Kidney capillary endothelial cell (primary cell): ENCODE data around the gene SUSD4.
"Not testable (repeated sequence)": the region's sequence is repeated elsewhere in the genome, so short reads cannot be mapped to it uniquely, and the experiment has no call there.

Experiments
- DNase-seq: peaks from one replicate; pipeline ENCODE4 v3.0.0-alpha.2; 2018; ENCODE audit warnings: low spot score

The SUSD4 gene

DNA sequence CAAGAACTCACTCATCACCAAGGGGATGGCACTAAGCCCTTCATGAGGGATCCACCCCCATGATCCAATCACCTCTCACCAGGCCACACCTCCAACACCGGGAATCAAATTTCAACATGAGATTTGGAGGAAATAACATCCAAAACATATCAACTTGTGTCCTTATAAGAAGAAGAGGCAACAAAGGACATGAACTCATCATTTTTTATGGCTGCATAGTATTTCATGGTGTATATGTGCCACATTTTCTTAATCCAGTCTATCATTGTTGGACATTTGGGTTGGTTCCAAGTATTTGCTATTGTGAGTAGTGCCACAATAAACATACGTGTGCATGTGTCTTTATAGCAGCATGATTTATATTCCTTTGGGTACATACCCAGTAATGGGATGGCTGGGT lies 112.6 kb downstream of the SUSD4 start:
- DNase-seq: not testable (repeated sequence)

DNA sequence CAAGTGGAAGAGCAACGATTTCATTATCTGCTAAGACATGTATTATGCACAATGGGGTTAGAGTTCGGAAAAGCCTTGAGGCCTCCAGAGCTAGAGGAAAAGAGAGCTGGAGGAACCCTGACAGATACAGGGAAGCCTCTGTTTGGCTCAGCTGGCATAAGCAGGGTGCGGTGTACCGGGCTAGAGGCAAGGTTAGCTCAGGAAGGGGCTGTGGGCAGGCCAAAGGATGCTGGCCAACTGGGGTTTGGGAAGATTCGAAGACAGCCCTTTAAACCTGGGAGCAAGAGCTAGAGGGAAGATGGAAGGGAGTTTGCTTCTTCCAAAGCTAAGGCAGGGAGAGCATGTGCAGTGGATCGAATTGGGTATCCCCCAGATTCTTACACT lies 113.4 kb downstream of the SUSD4 start:
- DNase-seq: no peak

DNA sequence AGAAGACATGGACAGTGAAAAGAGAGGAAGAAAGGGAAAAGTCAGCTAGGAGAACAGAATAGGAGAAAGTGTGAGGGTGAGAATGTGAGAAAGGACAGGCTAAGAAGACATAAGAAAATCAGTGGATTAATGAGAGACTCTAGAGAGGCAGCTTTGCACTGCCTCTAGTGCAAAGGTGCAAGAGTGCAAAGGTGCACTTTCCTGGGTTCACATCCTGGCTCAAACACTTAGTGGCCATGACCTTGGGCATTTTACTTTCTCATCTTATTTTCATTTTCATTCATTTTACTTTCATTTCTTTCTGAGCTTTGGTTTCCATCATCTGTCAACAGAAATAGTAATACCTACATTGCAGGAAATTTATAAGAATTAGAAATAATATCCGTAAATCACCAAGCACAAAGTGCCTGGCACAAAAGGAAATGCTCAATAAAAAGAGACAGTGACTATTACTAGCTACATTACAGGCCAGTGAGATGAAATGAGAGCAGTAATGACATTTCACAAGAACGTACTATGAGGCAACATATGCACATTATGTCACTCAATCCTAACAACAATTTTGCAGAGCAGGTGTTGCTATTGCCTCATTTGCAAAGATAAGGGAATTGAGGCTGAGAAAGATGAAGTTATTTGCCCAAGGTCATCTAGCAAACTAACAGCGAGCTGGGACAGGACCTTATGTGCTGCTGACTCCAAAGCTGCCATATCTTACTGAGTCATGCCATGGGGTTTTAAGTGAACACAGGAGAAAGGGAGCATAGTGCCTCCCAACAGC lies 113.9 kb downstream of the SUSD4 start:
- no peak for DNase-seq

DNA sequence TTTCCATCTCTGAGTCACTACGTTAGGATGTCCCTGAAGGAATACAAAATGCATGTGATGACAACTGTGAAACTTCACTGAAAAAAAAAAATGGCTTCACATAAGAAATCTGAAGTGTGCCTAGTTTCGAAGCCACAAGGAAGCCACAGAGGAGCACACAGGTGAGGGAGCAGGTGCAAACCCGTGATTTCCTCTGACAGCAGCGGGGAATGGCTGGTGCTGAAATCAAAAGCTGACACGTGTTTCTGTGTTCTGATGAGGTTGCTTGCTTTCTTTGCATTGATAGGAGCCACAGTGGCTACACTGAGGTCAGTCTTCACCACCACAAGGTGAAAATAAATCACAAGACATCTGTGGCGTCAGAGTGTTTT lies 115.2 kb downstream of the SUSD4 start:
- DNase-seq: no peak

DNA sequence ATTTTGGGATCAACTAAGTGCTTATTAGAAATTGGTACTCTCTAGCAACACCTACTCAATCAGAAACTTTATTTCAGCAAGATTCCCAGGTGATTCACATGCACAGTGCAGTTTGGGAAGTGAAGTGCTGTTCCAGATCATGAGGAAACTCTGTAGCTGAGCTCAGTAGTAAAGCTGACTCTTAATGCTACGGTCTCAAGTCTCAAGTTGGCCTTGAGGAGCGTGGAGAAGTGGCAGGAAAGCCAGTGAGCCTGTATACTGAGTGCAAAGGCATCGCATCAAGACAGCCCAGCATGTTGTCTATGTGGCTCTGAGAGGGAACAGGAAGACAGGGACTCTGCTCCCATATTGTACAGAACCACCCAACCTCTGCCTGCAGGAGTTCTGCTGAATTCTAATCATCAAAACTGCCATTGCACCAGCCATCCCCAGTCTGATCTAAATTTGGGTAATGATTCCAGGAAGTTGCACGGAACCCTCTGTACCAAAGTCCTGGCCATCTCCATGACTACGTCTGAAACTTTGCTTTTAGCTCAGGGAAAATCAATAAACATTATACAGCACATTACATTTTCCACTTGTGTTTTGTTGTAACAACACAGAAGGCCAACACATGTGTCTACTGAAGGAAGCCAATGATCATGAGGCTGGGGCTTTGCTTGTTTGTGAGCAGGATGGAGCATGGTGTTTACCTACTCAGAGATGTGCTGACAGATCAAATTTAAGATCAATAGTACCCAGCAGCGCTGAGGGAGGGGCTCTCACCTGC lies 115.8 kb downstream of the SUSD4 start:
- DNase-seq: no peak

DNA sequence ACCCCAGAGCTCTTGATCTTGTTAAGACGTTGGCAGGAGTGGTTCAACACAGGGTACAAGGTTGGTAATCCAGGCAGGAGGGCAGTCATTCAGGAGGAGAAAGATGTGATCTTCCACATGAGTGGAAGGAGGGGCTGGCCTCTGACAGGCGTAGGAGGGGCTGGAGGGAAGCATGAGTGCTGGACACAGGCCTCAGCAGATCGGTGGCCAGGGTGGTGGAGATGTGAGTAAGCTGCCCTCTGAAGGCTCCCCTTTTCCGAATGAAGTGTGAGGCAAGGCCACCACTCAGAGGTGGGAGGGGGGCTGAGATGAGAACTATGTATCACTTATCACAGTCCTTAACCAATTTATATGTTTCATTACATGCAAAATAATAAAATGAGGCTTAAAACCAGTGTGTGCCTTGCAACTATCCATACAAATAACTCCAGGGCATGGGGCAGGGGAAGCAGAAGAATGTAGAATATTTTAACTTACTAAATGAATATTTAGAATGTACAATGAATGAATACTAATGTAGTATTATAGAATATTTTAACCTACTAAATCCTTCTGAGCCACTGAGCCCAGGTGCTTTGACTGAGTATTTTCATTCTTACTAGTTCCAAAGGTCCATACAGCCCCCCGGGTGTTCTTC lies 117.4 kb downstream of the SUSD4 start:
- no peak for DNase-seq

DNA sequence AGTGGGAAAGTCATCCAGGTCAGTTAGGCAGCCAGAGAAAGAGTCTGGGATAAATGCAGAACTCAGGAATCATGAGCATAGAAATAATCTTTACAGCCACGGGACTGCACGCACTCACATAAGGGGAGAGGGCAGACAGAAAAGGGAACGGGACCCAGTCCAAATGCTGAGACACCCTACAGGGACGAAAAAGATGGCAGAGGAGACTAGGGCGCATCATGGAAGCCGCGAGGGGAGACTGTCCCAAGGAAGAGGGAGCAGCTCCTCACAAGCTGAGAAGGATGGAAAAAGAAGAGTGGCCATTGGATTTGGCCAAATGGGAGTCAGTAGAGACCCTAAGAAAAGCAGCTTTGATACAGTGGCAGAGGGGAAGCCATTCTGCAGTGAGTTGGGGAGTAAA lies 118.0 kb downstream of the SUSD4 start:
- DNase-seq: no peak

DNA sequence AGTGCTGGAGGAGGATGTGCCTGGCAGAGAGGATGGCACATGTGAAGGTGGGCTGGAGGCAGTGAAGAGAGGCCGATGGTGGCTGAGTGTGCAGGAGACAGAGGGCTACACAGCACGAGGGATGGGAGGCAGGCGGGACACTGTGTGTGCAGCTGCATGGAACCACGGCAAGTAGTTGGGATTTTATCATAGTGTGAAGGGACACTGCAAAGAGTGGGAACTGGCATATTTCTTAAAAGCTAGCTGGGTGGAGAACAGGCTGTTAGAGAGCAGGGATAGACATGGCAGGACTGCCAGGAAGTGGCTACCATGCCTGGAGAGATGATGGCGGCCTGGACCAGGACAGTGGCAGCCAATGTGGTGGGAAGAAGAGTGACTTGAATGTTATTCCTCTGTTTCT lies 118.6 kb downstream of the SUSD4 start:
- no peak for DNase-seq

DNA sequence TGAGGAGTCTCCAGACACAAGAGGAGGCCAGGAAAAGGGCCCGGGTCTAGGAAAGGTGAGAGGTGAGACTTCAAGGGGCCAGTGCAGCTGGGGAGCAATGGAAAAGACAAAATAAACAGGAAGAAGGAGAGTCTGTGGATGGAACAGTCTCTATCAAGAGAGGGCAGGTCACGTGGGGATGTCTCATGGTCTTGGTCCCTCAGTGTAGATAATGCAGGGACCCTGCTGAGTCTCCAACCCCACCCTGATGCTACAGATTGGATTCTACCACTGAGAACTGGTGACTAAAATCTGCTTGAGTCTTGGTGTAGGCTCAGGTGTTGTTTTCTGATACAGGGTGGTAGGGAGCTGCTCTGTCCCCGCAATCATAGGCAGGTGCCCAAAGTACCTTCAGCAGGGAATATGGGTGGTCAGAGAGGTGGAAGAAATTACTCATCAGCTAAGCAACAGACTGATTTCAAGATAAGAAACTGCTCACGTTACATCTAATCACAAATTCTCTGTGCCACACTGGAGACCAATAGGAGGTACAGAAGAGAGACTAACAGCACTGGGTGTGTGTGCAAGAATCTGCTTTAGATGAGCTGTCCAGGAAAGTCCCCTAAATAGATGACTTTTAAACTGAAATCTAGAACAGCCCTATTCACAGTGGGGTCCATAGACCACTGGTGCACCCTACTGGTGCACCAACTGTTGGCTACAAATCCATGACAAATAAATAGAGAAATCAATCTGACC lies 119.4 kb downstream of the SUSD4 start:
- DNase-seq: no peak

DNA sequence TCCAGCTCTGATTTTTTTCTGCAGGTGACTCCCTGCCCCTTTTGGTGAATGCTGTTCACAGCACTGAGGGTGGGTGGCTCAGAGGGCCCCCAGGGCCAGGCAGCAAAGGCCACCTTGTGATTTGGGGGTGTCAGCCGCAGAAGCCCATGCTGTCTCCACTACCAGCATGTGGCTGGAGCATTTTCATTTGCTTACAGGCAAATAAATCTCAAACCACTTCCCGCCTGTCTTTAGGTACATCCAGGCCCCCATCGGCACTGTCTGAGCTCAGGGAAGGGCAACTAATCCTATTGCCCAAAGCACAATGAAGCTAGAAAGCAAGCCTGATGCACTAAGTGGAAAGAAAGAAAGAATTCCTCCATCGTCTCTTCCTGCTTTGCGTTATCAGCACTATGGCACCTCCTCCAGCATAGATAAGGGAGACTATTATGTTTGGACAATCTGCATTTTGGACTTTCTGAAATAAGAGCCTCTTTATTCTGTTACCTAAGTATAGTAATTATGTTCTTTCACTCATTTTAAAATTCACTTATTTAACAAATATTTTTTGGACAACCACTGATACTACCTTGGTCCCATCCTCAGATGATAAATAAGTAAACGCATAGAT lies 120.4 kb downstream of the SUSD4 start:
- DNase-seq: no peak

DNA sequence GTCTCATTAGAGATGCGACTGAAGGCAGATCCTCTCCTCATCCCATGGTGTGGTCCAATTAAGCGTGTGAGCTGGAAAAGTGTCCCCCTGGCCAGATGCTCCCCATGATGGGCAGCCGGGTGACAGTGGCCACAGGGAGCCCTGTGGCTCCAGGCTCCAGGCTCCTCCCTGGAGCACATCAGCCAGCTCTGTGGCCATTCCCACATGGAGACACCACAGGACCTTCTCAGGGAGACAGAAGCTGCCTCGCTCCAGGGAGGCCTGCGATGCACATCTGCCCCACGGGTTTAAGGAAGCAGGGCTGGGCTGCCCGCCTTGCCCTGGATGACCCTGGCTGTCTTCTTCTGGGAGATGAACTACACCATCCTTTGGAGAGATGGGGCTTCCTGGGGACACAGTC lies 121.0 kb downstream of the SUSD4 start:
- no peak for DNase-seq

DNA sequence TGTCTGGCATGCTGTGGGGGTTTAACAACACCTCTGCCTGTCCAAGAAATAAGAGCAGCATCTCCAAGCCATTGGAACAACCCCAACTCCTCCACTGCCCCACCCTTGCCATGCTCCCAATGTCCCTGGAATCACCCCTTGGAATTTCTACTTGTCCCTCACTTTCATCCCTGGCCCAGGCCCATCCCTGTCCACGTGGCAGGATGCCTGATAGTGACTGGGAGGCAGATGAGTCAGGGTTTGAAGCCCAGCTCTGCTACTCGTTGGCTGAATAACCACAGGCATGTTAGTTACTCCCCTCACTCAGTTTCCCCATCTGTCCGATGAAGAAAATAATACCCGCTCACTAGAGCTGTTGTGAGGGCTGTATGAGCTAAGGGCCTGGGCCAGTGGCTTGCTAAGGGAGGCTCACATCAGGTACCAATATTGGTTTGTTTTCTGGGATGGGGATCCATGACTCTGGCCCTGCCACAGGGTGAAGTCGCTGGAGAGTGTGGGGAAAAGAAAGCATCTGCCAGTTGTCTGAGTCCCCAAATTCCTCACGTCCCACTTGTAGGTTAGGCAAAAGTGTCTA lies 121.5 kb downstream of the SUSD4 start:
- DNase-seq: no peak

DNA sequence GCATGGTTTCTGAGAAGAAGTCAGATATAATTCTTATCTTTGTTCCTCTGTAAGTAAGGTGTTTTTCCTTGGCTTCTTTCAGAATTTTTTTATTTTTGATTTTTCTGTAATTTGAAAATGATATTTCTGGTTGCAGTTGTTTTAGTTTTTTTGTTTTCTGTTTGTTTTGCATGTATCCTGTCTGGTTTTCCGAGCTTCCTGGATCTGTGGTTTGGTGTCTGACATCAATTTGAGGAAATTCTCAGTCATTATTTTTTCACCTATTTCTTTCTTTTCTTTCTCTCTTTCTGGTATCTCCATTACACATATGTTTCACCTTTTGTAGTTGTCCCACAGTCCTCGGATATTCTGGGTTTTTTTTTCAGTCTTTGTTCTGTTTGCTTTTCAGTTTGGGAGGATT lies 123.9 kb downstream of the SUSD4 start:
- no peak for DNase-seq

DNA sequence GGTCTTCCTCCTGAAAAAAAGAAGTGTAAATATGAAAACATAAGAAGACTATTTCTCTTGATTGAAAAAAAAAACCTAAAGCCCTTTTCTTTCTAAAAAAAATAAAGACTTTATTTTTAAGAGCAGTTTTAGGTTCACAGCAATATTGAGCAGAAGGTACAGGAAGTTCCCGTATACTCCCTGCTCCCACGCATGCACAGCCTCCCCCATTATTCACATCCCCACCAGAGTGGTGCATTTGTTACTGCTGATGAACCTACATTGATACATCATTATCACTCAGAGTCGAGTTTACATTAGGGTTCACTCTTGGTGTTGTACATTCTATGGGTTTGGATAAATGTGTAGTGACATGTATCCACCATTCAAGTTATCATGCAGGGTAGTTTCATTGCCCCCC lies 128.9 kb downstream of the SUSD4 start:
- DNase-seq: no peak

DNA sequence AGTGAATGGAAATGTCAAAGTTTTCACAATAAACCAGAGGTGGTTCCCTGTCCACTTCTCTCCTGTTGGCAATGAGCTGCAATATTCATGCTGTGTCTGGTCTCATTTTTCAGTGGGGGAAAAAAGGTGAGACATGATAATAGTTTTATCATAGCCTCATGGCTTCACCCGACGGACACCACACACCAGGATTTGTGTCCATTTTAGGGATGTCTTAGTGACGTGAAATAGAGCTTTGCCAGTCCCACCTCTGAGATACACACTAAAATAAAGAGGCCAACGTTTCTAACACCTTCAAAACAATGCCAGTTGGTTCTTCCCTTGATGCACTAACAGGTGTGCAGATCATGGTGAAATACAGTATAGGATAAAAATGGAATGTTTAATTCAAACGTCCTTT lies 129.4 kb downstream of the SUSD4 start:
- no peak for DNase-seq

DNA sequence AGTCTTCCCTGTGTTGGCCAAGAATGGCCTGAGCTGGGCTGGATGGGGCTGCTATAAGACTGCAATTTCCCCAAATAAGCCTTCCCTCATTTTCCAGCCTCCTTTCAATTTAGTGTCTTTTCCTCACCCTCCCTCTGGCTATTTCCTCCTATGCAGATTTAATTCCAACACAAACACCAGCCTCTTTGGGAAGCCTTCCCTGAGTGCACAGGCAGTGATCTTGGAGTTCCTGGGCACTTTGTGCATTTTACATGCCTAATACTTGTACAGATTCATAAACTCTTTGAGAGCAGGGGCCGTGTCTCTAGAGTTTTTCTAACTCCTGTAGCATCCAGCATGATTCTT lies 129.8 kb downstream of the SUSD4 start:
- no peak for DNase-seq

DNA sequence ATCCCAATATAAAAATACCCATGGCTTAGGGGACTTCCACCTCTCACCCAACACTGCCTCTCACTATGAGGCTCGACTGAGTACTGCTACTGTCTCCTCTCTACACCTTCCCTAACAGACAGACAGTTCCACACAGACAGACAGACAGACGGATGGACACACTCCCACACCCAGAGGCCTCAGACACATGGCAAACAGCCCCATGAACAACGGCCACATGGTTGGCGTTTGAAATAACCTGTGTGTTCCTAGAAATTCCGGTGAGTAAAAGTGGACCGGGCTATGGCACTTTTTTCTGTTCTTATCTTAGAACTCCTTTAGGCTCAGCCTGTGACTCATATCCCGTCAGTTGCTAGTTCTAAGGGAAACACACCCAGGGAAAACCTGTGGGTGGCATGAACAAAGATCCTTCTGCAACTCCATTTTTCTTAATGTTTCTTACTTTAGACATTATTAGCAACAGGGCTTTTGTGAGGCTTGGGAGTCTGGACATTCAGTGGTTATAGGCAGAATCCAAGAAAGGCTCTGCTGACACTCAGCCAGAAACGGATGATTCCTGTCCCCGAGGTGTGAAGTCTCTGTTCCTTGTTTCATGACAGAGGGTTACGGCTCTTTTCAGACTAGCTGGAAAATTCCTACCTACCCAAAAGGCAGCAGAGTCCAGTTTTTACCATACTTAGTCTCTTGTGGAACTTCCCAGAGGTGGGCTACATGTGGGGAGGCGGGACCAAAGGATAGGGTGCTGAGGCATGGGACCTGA lies 130.4 kb downstream of the SUSD4 start:
- DNase-seq: peak; percentile 85

DNA sequence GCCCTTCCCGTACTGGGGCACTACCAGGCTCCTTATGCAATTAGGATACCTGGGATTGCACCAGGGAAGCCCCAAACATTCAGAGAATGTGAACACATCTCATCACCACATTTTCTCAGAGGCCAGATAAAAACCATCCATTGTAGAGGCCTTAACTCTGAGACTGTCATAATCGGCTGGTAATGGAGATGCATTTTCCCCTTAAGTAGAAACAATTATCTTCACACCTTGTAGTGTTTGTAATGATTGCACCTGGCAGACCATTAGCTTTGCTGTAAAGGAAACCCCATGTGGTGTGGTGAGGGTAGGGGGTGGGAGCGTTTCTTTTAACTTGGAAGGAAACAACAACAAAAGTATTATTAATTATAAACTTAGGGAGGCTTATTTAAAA lies 131.0 kb downstream of the SUSD4 start:
- DNase-seq: no peak

DNA sequence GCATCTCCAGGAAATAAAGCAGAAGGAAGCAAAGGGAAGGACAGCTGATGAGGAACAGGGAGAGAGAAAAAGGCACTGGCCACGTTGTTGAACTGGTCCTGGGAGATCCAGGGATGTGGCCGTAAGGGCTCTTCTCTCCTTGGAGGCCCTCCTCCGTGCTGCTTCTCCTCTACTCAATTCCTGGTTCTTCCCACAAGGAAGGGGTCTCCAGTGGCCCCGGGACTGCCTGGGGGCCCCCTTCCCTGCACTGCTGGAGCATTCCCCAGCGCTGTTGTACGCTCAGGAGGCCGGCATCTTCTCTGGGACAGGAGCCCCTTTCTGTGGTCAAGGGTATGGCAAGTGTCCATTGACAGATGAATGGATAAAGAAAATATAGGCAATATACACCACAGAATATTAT lies 132.4 kb downstream of the SUSD4 start:
- no peak for DNase-seq

DNA sequence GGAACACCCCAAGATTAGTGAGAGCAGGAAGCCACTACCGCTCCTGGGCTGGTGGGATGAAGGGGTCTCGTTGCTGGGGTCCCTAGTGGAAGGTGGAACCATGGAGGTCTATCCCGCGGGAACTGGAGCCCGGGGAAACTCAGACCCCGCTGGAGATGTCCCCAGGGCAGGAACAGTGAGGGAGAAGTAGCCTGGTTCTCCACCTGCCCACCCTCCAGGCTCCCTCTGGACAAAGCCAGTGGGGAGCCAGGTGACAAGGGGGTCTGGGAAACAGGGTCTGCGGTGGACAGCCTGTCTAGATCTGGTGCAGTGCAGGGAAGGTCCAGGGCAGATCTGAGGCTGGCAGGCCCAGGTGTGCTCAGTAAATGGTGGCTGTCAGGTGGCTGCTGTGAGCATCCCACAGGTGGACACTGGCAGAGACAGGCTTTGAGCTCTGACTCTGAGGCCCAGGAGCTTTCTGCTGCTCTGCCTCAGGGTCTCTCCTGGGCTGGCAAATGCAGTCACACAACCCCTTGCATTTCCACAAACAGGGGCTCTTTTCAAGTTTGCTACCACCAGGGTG lies 132.9 kb downstream of the SUSD4 start:
- no peak for DNase-seq
